GM12874 (cell line): ENCODE results near the gene VAPA.

Source experiments
- CTCF ChIP-seq: IDR thresholded peaks from 2 replicates; pipeline ENCODE4 v1.5.1; 2011; ENCODE audit warnings: low read depth, mild to moderate bottlenecking, control low read depth, low read length, moderate library complexity; ENCODE audit not compliant: insufficient read depth

VAPA gene

DNA sequence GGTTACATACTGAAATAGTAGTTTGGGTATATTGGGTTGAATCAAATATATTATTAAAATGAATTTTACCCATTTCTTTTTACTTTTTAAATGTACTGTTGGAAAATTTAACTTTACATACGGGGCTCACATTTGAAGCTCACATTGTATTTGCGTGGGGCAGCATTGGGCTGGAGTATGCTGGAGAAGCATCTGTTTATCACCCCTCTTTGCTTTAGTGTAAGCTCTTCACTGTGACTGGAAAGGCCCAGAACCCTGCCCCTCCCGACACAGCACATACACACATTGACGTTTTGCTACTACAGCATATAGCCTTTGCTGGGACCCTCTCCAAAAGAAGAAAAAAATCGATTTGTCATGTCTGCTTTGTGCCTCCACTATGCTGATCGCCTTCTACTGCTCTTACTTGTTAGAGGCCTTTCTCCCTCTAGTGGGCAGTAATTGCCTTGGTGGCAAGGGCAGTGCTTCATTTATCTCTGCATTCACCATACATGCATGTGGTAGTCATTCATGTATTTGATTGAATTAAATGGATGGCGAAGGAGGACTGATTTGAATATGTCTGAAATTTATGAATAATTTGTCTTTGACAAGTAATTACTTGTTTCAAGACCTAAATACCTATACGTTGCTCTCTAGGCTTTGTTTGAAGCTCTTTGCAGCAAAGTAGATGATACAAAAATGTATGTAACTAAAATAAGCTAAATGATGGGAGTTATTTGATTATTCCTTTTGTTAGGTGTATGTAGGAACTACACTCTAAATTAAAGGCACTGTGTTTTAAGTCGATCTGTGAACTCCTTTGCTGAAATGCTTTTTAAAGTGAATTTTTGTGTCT lies 37.4 kb downstream of the VAPA start:
- TF ChIP-seq CTCF, result peak; percentile 53

GRCh38 chr18:9952633-9953416 lies 39.0 kb downstream of the VAPA start:
- no peak for TF ChIP-seq CTCF

DNA sequence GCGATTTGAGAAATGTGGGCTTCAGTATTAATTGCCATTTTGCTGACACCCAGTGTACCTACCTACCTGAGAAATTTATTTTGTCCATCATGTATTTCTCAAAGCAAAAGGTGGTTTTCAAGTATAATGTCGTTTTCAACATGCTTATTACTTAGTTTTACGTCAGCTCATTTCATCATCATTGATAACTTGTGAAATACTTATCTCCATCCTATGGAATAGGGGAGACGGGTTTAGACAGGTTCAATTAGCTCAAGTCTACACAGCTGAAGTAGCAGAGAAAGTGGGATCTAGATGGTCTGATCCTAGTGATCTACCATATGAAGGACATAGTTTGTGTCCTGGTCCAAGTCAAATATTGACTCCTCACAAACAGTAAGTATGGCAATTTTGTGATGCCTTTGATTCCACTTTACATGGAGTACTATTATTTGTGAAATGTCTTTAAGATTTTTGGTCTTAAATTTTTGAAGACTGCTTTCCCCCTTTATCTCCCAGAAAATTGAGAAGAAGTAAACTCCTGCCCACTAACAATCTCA lies 45.1 kb downstream of the VAPA start:
- TF ChIP-seq CTCF, result no peak

DNA sequence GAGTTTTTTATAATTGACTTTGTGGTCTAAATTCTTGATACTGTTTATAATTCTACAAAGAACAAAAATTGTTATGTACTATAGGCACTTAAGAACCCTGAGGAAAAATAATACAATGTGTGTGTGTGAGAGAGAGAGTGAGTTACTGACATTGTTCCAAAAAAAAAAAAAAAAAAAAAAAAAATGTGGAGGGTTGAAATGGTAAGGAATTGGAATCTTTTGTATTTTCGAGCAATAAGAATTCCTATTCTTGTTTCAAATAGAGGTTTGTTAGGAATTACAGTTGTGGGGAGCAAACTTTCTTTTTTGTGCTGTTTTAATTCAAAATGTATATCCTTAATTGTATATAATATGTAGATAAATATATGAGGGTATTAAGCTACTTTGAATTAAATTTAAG lies 45.7 kb downstream of the VAPA start:
- no peak for TF ChIP-seq CTCF

GRCh38 chr18:9960258-9960904 lies 46.6 kb downstream of the VAPA start:
- TF ChIP-seq CTCF, result no peak

GRCh38 chr18:9961041-9961440 lies 47.2 kb downstream of the VAPA start:
- TF ChIP-seq CTCF, result no peak
